Thyroid gland (tissue), 4 donors: ENCODE results near the gene COMMD4.

ENCODE experiments used
- POLR2A ChIP-seq, 2 donors: fragments of 450-650 bp; IDR thresholded peaks; one replicate each; pipeline ENCODE4 v1.6.1; 2017; ENCODE audit warnings: antibody characterized with exemption in 2 of 2, mild to moderate bottlenecking in 2 of 2, moderate library complexity in 1 of 2
- TF ChIP-seq, protein P1 (sequence below), 6 experiments: fragments of 200-600 bp in 3 of 6; fragments of 450-650 bp in 3 of 6; sonication (generic) in 3 of 6; IDR thresholded peaks; one replicate each; pipeline ENCODE4 v1.5.1; 2016 to 2019; ENCODE audit warnings: antibody characterized with exemption in 6 of 6, mild to moderate bottlenecking in 2 of 6, inconsistent platforms in 1 of 6, moderate library complexity in 1 of 6

DNA sequence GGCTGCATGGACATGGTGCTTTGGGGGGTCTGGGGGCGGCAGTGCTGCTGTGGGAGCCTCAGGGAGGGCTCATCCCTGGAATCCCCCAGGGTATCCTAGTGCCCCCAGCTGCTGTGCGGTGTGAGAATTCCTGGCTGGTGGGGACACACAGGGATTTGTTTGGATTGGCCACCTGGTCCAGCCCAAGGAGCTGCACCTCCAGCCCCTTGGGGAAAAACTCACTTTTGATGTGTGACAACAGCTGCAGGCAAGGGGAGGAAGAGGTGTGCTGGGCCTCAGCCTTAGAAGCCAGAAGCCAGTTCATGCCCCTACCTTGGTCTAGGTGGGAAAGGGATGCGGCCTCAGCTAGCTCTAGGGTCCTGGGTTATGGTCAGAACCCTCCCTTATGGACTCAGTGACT lies 8.4 kb upstream of the COMMD4 start:
- TF ChIP-seq, protein P1, sequence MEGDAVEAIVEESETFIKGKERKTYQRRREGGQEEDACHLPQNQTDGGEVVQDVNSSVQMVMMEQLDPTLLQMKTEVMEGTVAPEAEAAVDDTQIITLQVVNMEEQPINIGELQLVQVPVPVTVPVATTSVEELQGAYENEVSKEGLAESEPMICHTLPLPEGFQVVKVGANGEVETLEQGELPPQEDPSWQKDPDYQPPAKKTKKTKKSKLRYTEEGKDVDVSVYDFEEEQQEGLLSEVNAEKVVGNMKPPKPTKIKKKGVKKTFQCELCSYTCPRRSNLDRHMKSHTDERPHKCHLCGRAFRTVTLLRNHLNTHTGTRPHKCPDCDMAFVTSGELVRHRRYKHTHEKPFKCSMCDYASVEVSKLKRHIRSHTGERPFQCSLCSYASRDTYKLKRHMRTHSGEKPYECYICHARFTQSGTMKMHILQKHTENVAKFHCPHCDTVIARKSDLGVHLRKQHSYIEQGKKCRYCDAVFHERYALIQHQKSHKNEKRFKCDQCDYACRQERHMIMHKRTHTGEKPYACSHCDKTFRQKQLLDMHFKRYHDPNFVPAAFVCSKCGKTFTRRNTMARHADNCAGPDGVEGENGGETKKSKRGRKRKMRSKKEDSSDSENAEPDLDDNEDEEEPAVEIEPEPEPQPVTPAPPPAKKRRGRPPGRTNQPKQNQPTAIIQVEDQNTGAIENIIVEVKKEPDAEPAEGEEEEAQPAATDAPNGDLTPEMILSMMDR (IDR thresholded peaks at IDR 0.05) = no peak
- no peak for TF ChIP-seq POLR2A (IDR thresholded peaks at IDR 0.05)
